Ureter (tissue), 1 donor: ENCODE results near the gene PKMYT1. TPM values are rescaled to one million over a fixed set of nuclear protein-coding genes. Genes with fewer than 3 reads are reported as not detected.
"Not testable (repeated sequence)": the region's sequence is repeated elsewhere in the genome, so short reads cannot be mapped to it uniquely, and the experiment has no call there.

Source experiments
- DNase-seq: peaks from one replicate; pipeline ENCODE4 v3.0.0-alpha.2; 2020; ENCODE audit warnings: low spot score
- total RNA-seq: library from RNA; stranded (reverse); gene quantifications from one replicate; pipeline ENCODE4 v1.2.4, GENCODE V29; 2023
- donor health status: DM: yes; HTN: yes; CAD: no.

The PKMYT1 gene
- total RNA-seq, 1 donor from 2014 or later: 2.2 TPM

DNA sequence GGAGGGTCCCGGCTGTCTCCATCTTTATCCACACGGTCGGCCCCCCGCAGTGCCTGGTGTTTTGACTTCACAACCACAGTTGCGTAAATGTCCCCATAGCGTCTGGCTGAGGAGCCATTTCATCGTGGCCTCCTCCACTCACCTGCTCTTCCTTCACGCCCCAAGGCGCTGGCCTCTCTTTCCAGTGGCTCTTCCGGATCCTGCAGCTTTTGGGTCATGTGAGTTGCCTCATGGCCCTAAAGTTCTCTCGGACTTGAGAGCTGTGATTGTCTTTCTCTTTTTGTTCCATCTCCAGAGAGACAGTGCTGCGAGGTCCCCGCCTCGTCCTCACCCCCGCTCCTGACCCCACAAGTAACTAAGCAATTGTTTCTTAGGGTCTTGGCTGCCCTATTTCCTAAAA lies 45.8 kb downstream of the PKMYT1 start:
- no peak for DNase-seq

DNA sequence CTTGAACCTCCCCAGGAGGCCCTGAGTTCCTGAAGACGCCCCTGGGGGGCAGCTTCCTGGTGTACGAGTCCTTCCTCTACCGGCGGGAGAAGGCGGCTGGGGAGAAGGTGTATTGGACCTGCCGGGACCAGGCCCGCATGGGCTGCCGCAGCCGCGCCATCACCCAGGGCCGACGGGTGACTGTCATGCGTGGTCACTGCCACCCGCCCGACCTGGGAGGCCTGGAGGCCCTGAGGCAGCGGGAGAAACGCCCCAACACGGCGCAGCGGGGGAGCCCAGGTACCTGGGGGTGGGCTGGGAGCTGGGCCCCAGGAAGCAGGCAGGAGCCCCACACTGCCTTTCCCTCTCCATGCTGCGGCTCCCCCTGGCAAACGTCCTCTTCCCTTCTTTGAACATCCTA lies 46.5 kb downstream of the PKMYT1 start:
- DNase-seq: no peak

DNA sequence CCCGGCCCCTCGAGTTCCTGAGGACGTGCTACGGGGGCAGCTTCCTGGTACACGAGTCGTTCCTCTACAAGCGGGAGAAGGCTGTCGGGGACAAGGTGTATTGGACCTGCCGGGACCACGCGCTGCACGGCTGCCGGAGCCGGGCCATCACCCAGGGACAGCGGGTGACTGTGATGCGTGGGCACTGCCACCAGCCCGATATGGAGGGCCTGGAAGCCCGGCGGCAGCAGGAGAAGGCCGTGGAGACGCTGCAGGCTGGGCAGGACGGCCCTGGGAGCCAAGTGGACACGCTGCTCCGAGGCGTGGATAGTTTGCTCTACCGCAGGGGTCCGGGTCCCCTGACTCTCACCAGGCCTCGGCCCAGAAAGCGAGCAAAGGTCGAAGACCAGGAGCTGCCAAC lies 47.1 kb downstream of the PKMYT1 start:
- DNase-seq: no peak

DNA sequence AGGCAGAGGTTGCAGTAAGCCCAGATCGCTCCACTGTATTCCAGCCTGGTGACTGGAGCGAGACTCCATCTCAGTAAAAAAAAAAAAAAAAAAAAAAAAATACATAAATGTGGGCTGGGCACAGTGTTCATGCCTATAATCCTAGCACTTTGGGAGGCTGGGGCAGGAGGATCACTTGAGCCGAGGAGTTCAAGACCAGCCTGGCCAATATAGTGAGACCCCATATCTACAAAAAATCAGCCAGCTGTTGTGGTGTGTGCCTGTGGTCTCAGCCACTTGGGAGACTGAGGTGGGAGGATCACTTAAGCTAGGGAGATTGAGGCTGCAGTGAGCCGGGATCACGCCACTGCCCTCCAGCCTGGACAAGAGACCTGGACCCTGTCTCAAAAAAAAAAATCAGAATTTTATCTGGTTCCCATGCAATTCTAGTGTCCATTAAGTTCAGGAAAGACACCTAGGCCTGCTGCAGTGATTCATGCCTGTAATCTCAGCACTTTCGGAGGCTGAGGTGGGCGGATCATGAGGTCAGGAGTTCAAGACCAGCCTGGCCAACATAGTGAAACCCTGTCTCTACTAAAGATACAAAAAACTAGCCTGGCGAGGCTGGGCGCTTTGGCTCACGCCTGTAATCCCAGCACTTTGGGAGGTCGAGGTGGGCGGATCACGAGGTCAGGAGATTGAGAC lies 48.9 kb downstream of the PKMYT1 start:
- DNase-seq: not testable (repeated sequence)

DNA sequence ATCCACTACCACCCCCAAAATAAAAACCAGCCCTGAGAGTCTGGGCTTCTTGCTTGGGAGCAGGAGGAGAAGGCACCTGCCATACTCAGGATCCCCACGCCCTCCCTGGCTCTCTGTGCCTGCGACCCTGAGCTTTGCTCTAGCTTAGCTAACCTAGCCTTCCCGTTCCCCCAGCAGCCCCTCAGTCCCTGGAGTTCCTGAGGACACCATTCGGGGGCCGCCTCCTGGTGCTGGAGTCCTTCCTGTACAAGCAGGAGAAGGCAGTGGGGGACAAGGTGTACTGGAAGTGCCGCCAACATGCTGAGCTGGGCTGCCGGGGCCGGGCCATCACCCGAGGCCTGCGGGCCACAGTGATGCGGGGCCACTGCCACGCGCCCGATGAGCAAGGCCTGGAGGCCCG lies 50.0 kb downstream of the PKMYT1 start:
- DNase-seq: no peak

DNA sequence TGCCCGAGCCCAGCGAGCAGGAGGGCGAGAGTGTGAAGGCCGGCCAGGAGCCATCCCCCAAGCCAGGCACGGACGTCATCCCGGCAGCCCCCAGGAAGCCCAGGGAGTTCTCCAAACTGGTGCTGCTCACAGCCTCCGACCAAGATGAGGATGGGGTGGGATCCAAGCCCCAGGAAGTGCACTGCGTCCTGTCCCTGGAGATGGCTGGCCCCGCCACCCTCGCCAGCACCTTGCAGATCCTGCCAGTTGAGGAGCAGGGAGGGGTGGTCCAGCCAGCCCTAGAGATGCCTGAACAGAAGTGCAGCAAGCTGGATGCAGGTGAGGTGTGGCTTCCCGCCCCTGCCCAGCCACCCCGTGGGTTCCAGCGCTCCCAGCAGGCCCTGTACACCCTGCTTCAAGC lies 50.6 kb downstream of the PKMYT1 start:
- DNase-seq: no peak

DNA sequence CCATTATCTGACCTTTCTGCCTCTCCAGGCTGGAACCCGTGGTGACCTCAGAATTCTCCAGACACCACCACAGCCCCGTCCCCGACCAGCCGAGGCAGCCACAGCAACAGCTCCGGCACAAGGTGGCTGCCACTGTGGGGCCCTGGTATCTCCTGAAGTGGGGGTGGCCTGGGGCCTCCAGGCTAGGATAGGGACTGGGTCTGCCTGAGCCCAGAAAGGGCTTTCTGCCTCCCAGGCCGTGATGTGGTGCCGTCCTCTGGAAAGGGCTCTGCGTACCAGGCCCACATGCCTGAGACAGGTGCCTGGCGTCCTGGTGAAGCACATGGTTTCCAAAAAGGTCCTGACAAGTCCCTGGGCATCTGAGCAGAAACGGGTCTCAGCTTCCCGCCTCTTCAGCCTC lies 51.5 kb downstream of the PKMYT1 start:
- DNase-seq: no peak

DNA sequence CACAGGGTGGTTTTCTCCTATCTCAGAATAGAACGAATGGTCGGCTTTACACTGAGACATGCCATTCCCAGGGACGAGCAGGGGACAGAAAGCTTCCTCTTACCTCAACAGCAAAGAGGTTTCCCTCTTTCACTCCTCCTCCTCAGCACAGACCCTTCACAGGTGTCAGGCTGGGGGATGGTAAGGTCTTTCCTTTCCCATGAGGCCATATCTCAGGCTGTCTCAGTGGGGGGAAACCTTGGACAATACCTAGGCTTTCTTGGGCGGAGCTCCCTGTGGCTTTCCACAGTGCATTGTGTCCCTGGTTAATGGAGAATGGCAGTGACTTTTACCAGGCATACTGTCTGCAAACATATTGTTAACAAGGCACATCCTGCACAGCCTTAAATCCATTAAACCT lies 52.1 kb downstream of the PKMYT1 start:
- DNase-seq: not testable (repeated sequence)

DNA sequence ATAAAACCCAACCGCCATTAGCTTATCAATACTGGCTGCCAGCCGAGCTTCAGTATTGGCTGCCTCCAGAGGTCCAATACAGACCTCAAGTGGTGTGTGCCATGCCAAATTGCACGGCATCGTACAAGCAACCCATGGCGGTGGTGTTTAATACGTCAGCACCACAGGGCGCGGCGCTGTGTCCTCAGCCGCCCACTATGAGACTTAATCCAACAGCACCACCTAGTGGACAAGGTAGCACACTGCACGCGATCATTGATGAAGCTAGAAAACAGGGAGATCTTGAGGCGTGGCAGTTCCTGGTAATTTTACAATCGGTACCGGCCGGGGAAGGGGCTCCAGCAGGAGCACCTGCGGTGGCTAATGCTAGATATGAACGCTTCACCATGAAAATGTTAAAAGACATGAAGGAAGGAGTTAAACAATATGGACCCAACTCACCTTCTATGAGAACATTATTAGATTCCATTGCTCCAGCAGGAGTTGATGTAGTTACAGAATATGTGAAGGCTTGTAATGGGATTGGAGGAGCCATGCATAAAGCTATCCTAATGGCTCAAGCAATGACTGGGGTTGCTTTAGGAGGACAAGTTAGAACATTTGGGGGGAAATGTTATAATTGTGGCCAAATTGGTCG lies 53.1 kb downstream of the PKMYT1 start:
- peak; percentile 88 for DNase-seq

DNA sequence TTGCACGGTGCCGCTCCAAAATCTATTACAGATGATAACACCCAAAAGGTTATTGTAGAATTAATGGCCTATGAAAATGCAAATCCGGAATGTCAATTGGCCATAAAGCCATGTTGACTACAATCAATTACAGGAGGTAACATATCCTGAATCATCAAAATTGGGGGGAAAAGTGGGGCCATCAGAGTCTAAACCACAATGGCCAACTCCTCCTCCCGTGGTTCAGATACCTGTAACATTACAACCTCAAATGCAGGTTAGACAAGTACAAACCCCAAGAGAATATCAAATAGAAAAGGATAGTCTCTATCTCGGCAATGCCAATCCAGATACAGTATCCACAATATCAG lies 53.6 kb downstream of the PKMYT1 start:
- no peak for DNase-seq

DNA sequence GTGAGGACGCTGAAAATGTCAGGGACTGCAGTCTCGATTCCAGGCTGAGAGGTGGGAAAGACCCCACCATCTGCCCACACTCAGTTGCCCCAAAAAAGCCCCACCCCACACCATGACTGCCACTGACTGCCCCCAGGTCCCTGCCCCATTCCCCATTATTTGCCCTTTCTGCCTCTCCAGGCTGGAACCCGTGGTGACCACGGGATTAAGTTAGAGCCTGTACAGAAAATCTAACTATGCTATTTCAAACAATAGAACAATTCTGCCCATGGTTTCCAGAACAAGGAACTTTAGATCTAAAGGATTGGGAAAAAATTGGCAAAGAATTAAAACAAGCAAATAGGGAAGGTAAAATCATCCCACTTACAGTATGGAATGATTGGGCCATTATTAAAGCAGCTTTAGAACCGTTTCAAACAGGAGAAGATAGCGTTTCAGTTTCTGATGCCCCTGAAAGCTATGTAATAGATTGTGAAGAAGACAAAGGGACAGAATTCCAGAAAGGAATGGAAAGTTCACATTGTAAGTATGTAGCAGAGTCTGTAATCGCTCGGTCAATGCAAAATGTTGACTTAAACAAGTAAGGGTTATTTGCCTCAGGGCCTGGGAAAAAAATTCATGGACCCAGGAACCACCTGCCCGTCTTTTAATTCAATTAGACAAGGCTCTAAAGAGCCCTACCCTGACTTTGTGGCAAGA lies 54.1 kb downstream of the PKMYT1 start:
- DNase-seq: no peak

DNA sequence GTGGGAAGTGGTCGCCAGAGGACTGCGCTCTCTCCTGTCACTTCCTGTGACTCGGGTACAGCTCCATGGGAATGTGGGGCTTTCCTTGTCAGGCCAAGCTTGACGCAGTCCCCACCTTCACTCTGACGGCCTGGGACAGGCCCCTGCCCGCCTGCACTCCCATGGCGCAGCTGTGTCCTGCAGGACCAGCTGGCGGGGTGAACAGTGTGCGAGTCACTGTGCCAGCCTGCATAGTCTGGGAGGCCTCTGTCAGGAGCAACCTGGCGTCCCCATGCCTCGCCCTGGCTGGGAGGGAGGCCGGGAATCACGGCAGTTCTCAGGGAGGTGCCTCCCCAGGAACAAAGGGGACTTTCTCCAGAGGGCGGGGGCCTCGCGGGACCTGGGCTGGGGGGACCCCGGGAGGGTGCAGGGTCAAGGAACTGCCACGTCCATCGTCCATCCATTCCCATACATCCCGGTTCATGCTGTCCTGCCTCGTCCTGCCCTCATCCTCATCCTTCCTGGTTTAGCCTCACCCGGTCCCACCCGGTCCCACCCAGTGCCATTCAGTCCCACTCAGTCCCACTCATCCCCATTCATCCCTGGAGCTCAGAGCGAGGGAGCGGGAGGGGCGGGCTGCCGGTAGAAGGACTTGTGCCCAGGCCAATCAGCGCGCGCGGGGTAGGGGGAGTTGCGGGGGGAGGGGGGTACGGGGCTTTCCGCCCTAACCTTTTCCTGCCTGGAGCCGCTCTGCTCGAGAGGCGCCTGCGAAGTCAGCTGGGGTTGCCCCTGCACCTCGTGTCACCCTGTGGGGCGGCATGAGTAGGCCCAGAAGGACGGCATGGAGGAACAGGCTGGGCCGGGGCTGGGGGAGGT lies 55.1 kb downstream of the PKMYT1 start:
- DNase-seq: no peak

DNA sequence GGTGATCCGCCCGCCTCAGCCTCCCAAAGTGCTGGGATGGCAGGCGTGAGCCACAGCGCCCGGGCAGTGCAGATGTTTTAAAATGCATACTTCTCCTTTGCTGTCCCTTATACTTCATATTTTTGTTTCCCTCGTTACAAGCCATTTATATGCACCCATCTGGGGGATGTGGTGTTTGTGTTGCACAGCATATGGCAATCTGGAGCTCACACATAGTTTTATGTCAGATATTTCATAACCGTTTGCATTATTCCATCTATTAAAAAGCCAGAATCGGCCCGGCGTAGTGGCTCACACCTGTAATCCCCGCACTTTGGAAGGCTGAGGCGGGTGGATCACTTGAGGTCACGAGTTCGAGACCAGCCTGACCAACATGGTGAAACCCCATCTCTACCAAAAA lies 56.8 kb downstream of the PKMYT1 start:
- DNase-seq: no peak

Other genes with a start within 250 kb of the PKMYT1 start
- 669 TPM for gene SRRM2, start 227.8 kb downstream of the PKMYT1 start, total RNA-seq
- 274 TPM for gene ELOB, start 203.2 kb downstream of the PKMYT1 start, total RNA-seq
- not detected for gene PRSS33, start 192.9 kb downstream of the PKMYT1 start, total RNA-seq
- gene PRSS41, start 182.0 kb downstream of the PKMYT1 start, total RNA-seq: not detected
- gene PRSS21, start 163.2 kb downstream of the PKMYT1 start, total RNA-seq: 1.3 TPM
- 31.8 TPM for gene ZG16B, start 150.1 kb downstream of the PKMYT1 start, total RNA-seq
- 41.2 TPM for gene PRSS22, start 122.3 kb downstream of the PKMYT1 start, total RNA-seq
- gene FLYWCH2, start 97.2 kb downstream of the PKMYT1 start, total RNA-seq: 23.5 TPM
- gene FLYWCH1, start 68.5 kb downstream of the PKMYT1 start, total RNA-seq: 39.6 TPM
- not detected for gene KREMEN2, start 16.2 kb downstream of the PKMYT1 start, total RNA-seq
- 4.5 TPM for gene PAQR4, start 11.1 kb downstream of the PKMYT1 start, total RNA-seq
- gene CLDN9, start 32.5 kb upstream of the PKMYT1 start, total RNA-seq: 0.42 TPM
- not detected for gene CLDN6, start 37.7 kb upstream of the PKMYT1 start, total RNA-seq
- 27.7 TPM for gene TNFRSF12A, start 39.9 kb upstream of the PKMYT1 start, total RNA-seq
- gene HCFC1R1, start 43.5 kb upstream of the PKMYT1 start, total RNA-seq: 46.3 TPM
- 29.8 TPM for gene THOC6, start 43.6 kb upstream of the PKMYT1 start, total RNA-seq
- 94.3 TPM for gene BICDL2, start 56.5 kb upstream of the PKMYT1 start, total RNA-seq
- gene MMP25, start 66.1 kb upstream of the PKMYT1 start, total RNA-seq: 0.78 TPM
- 13.7 TPM for gene IL32, start 85.2 kb upstream of the PKMYT1 start, total RNA-seq
- not detected for gene ZSCAN10, start 118.8 kb upstream of the PKMYT1 start, total RNA-seq
- 8.2 TPM for gene ZNF205, start 132.1 kb upstream of the PKMYT1 start, total RNA-seq
- gene ZNF213, start 154.6 kb upstream of the PKMYT1 start, total RNA-seq: 12.6 TPM
- not detected for gene OR1F1, start 207.8 kb upstream of the PKMYT1 start, total RNA-seq